Omental fat pad (tissue), 4 donors: ENCODE results near the gene SLC2A13. TPM values are rescaled to one million over a fixed set of nuclear protein-coding genes. Genes with fewer than 3 reads are reported as not detected.
A peak's percentile ranks its signal among the peaks of the same experiment; 100 is the strongest.
"Not testable (repeated sequence)": the region's sequence is repeated elsewhere in the genome, so short reads cannot be mapped to it uniquely, and the experiment has no call there.

Experiments used
- ATAC-seq: fragments of 150-250 bp; one replicate; pipeline ENCODE4 v1.9.1; 2016; ENCODE audit warnings: mild to moderate bottlenecking, moderate library complexity; ENCODE audit not compliant: low FRiP score
- DNase-seq: peaks from one replicate; pipeline ENCODE4 v3.0.0-alpha.2; 2019; ENCODE audit warnings: low spot score
- CTCF ChIP-seq, 3 donors: fragments of 450-650 bp; IDR thresholded peaks; one replicate each; pipeline ENCODE4 v1.5.1; 2016 to 2017; ENCODE audit warnings: antibody characterized with exemption in 3 of 3, mild to moderate bottlenecking in 3 of 3, moderate library complexity in 2 of 3
- total RNA-seq, 4 donors: library from RNA; depleted of rRNA; stranded (reverse); fragments of >200 nt; gene quantifications; one replicate each; pipeline ENCODE4 v1.1.0, GENCODE V29; 2016

The SLC2A13 gene
- total RNA-seq, 4 donors from 2014 or later = 11.6 to 25.9 (median 15.6) TPM

GRCh38 chr12:40031965-40032364, 73.9 kb downstream of the SLC2A13 start:
- TF ChIP-seq CTCF (IDR thresholded peaks at IDR 0.05) = no peak
- ATAC-seq = no peak
- no peak for DNase-seq

GRCh38 chr12:40030970-40031369, 74.9 kb downstream of the SLC2A13 start:
- not testable (repeated sequence) for DNase-seq, ATAC-seq

- no peak for TF ChIP-seq CTCF (IDR thresholded peaks at IDR 0.05)
- no peak for ATAC-seq
- no peak for DNase-seq
Measured at GRCh38 chr12:40028296-40028695, 77.6 kb downstream of the SLC2A13 start.

GRCh38 chr12:40022850-40023249, 83.0 kb downstream of the SLC2A13 start:
- ATAC-seq (no peak), DNase-seq (no peak)
- TF ChIP-seq CTCF (IDR thresholded peaks at IDR 0.05) = no peak

GRCh38 chr12:40020261-40020691, 85.6 kb downstream of the SLC2A13 start:
- ATAC-seq = no peak
- no peak for TF ChIP-seq CTCF (IDR thresholded peaks at IDR 0.05)
- no peak for DNase-seq

- DNase-seq (no peak), ATAC-seq (no peak)
- no peak for TF ChIP-seq CTCF (IDR thresholded peaks at IDR 0.05)
Measured at GRCh38 chr12:40017488-40017887, 88.4 kb downstream of the SLC2A13 start.

GRCh38 chr12:40016980-40017379, 88.9 kb downstream of the SLC2A13 start:
- DNase-seq (no peak), ATAC-seq (peak; percentile 44)
- TF ChIP-seq CTCF (IDR thresholded peaks at IDR 0.05) = no peak

GRCh38 chr12:40015881-40016280, 90.0 kb downstream of the SLC2A13 start:
- no peak for TF ChIP-seq CTCF (IDR thresholded peaks at IDR 0.05)
- no peak for ATAC-seq

More at GRCh38 chr12:40015881-40016280, 90.0 kb downstream of the SLC2A13 start:
- DNase-seq = no peak
